ENCODE measurements around the gene RSPO3. TPM values are rescaled to one million over a fixed set of nuclear protein-coding genes. Genes with fewer than 3 reads are reported as not detected.

Gene RSPO3
- total RNA-seq, 1 donor from 2014 or later, result 0.53 TPM

- intact Hi-C loops (cut with DNase I), result no loop called here
- peaks cover 4 to 10% of the 10 kb centered on the region in 2 donors for H3K4me1 ChIP-seq
- H3K36me3 ChIP-seq, result no peaks in the 10 kb centered on the region
- peaks cover 4% of the 10 kb centered on the region for H3K27me3 ChIP-seq
- H3K27ac ChIP-seq, result no peak overlapping the region
- no peaks in the 10 kb centered on the region for H3K9me3 ChIP-seq
- TF ChIP-seq, protein P1, sequence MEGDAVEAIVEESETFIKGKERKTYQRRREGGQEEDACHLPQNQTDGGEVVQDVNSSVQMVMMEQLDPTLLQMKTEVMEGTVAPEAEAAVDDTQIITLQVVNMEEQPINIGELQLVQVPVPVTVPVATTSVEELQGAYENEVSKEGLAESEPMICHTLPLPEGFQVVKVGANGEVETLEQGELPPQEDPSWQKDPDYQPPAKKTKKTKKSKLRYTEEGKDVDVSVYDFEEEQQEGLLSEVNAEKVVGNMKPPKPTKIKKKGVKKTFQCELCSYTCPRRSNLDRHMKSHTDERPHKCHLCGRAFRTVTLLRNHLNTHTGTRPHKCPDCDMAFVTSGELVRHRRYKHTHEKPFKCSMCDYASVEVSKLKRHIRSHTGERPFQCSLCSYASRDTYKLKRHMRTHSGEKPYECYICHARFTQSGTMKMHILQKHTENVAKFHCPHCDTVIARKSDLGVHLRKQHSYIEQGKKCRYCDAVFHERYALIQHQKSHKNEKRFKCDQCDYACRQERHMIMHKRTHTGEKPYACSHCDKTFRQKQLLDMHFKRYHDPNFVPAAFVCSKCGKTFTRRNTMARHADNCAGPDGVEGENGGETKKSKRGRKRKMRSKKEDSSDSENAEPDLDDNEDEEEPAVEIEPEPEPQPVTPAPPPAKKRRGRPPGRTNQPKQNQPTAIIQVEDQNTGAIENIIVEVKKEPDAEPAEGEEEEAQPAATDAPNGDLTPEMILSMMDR (IDR thresholded peaks at IDR 0.05), result no peak
- peak overlapping the region; percentile 53 to 74 for H3K4me3 ChIP-seq
- no peak for DNase-seq (ENCODE audit: low spot score in 2 of 2)
Observed at GRCh38 chr6:127120023-127120786, 1.7 kb downstream of the RSPO3 start.

DNA sequence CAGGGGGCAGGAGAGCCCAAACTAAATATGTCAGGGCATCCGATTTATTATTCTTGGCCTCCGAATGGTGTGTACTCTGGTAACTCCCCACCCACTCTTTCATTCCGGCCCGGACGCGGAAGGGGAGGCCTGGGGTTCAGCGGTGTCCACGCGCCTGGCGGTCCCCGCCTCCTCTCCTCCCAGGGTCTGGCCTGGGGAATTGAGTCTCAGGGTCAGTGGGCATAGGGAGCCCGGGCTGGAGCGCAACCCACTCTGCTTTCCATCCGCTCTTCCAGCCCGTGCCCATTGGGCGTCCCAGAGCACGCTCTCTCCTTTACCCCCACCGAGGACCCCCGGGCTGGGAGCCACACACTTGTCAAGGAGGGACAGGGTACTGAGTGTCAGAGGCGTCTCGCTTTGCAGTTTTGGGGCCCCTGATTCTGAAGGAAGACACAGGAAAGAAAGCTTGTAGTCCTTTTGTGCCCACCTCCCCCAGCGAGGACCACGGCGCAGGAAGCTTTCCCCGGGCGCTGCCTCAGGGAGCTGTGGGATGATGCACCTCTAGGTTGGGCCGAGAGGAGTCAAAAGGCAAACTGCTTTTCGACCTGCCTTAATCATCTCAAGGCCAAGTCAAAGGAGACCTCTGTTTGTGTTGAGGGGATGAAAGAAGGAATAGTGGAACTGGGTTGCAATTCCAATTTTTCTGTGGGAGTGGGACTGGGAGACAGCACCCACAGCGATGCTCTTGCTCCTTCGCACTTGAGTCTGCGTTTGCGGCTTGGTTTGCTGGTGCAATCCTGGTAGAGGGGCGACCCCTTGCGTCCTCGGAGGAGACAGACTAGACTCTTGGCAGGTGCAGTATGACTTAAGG lies 2.5 kb downstream of the RSPO3 start:
- TF ChIP-seq, protein P1 (IDR thresholded peaks at IDR 0.05), result peak in 2 of 3 experiments; percentile 19 to 49
- H3K4me1 ChIP-seq, result peaks cover 4 to 10% of the 10 kb centered on the region in 2 donors
- H3K9me3 ChIP-seq, result no peaks in the 10 kb centered on the region
- H3K27me3 ChIP-seq, result peaks cover 4% of the 10 kb centered on the region
- no peaks in the 10 kb centered on the region for H3K36me3 ChIP-seq
- no peak overlapping the region for H3K27ac ChIP-seq
- intact Hi-C loops (cut with DNase I), result no loop called here
- peak overlapping the region; percentile 53 to 74 for H3K4me3 ChIP-seq
- DNase-seq (ENCODE audit: low spot score in 2 of 2), result no peak

DNA sequence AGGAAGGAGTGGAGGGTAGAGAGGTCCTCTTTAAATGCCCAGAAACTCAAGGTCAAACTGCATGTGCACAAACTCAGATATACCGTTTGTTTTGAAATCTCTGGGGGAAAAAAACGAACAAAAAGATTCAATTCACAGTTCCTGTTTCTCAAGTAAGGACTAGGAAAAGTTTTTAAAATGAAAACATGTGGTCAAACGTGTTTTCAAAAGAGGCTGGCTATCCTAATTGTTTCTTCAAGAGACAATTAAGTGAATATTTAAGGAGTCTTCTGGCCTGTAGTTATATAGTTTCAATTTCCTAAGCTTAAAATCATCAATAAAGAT lies 3.1 kb downstream of the RSPO3 start:
- intact Hi-C loops (cut with DNase I), result no loop called here
- Histone ChIP-seq H3K27ac (no peak overlapping the region), H3K4me1 (peaks cover 4 to 10% of the 10 kb centered on the region in 2 donors), H3K4me3 (no peak overlapping the region), H3K9me3 (no peaks in the 10 kb centered on the region), H3K27me3 (peaks cover 4% of the 10 kb centered on the region), H3K36me3 (no peaks in the 10 kb centered on the region)
- TF ChIP-seq, protein P1 (IDR thresholded peaks at IDR 0.05), result no peak
- DNase-seq (ENCODE audit: low spot score in 2 of 2), result no peak

DNA sequence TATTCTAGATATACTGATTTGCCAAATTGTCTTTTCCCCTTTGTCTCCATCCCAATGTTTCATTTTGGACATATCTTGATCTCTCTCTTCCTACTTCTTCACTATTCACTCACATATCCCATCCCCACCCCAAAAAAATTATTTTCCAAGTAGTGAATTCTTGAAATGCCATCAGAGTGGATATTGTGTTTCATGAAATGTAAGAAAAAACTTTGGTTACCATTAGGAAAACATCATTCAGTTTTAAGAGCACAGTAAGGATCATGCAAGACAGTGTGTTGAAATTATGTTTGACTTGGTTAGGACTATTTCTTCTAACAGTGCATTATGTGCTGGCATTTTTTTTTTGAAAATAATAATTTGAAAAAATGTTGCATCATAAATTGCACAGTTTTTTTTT lies 5.7 kb downstream of the RSPO3 start:
- Histone ChIP-seq H3K27me3 (peaks cover 4% of the 10 kb centered on the region), H3K4me1 (peaks cover 4 to 10% of the 10 kb centered on the region in 2 donors), H3K4me3 (no peak overlapping the region), H3K9me3 (no peaks in the 10 kb centered on the region), H3K27ac (no peak overlapping the region), H3K36me3 (no peaks in the 10 kb centered on the region)
- DNase-seq (ENCODE audit: low spot score in 2 of 2), result no peak
- TF ChIP-seq, protein P1 (IDR thresholded peaks at IDR 0.05), result no peak
- intact Hi-C loops (cut with DNase I), result no loop called here

GRCh38 chr6:127124680-127125079 lies 6.2 kb downstream of the RSPO3 start:
- Histone ChIP-seq H3K36me3 (no peaks in the 10 kb centered on the region), H3K27ac (no peak overlapping the region), H3K4me3 (no peak overlapping the region), H3K27me3 (peaks cover 4% of the 10 kb centered on the region), H3K4me1 (peaks cover 0 to 10% of the 10 kb centered on the region in 2 donors), H3K9me3 (no peaks in the 10 kb centered on the region)
- DNase-seq (ENCODE audit: low spot score in 2 of 2), result no peak
- TF ChIP-seq, protein P1 (IDR thresholded peaks at IDR 0.05), result no peak
- intact Hi-C loops (cut with DNase I), result no loop called here

Measured in ascending aorta (tissue), 2 donors.